DMS53 treated with DMSO at 0.1 percent for 48 hours (cell line): ENCODE results near the gene EIF4E3.

ENCODE experiments used
- DNase-seq: peaks from one replicate; lab custom pipeline; 2025; ENCODE audit not compliant: unreplicated experiment; lab: John Stamatoyannopoulos, UW

The EIF4E3 gene

DNA sequence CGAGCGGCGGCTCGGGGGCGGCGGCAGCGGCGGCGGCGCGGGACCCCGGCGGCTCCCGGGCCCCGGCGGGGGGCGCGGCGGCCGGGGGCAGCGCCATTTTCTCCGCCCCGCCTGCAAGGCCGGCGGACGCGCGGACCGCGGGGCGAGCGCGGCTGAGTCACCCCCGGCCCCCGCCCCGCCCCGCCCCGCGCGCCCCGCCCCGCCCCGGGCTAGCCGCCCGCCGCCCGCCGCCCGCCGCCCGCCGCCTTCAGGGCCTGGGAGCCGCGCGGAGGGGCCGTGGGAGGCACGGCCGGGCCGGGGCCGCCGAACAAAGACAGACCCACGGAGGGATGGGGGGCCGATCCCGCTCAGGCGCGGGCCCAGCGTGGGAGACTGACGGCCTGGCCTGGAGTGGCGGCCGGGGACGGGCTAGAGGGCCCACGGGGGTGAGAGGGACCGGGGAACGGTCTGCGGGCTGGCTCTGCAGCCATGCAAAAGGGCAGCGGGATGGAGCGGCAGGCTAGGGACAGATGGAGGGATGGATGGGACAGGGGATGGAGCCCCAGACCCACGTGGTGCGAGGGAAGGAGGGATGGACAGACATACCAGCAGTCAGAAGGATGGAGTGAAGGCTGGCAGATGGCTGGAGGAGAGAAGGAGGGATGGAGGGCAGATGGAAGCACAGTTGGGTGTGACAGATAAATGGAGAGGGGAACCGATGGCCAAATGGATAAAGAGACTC lies at the start of gene EIF4E3:
EIF4E3 (minus strand) TSS at position 132 of the 721 bp plus-strand sequence; CDS start at position 97, 35 bp downstream.
- no peak for DNase-seq

DNA sequence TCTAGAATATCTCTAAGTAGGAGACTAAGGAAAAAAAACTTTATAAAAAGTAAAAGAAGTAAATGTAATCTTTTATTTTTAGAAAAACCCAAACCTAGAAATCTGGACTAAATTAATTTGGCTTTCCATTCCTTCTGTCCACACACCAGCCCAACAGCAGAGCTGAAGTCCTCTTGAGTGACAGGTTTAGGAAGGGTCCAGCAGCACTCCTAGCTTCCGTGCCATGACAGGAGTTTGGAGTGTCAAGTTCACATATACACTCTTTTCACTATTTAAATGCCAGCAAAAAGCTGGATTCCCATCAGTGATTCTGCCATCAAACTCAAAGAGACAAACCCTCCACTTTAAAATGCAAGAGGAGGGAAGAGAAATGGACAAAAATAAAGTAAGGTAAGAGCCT lies 46.7 kb upstream of the EIF4E3 start:
- no peak for DNase-seq

DNA sequence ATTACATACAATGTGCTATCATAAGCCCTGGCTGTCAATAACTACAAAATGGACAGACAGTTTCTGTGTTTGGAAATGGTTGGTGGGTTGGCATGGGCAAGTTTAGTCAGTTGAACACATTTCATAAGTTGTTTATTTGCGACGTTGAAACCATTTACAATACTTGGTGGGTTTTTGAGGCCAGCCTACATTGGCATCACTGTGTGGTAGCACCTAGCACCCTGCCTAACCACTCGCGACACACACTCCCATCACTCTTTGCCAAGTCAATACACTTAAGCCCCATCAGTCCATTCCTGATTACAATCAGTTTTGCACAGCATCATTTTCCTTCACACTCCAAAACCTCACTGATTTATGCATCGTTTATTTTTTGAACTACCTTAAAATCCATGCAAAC lies 45.9 kb upstream of the EIF4E3 start:
- DNase-seq, result no peak

DNA sequence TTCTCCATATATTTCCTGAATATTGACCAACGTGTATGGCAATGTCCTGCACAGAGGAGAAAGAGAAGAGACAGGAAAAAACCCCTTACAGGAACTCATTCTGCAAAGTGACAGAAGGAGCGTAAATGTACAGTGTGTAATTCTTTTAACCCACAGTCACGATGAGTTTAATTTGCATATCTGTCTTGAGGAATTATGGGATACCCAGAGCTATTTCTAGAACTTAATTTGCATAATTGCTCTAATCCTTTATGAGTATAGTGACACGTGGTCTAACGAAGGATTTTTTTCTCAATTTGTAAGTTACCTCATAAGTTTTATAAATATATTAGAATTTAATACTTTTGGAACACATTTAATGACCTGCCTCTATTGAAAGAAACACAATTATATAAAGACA lies 38.2 kb upstream of the EIF4E3 start:
- DNase-seq, result no peak

DNA sequence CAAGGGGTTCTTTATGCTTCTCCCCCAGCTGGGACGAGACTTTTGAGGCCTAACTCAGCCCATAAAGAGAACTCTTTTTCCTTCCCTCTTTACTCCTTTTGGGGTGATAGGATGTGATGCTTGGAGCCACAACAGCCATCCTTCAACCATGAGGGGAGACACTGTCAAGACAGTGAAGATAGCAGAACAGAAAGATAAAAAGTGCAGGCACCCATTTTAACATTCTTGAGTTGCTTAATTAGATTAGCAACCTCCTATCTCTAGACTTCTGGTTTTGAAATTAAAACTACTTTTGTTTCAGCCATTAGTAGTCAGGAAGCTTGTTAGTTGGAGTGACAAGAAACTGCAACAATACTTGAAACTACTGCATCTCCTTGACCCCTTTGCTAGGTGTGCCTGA lies 34.9 kb upstream of the EIF4E3 start:
- no peak for DNase-seq

DNA sequence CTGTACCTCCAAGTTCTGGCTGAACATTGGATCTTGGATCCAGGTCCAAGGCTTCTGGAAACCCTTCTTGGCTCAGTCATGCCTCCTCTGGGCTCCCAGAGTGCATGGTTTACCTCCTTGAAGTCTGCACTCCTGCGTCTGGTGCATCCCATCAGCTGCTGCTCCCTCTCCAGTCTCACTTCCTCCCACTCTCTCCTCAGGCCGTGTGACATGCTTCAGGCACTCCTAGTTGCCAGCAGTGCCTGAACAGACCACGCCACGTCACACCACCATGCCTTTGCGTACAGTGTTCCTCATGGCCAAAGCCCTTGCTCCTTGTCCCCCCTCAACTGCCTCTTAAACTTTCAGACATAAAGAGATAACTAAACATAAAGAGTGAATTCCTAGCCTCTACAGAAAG lies 34.2 kb upstream of the EIF4E3 start:
- no peak for DNase-seq

DNA sequence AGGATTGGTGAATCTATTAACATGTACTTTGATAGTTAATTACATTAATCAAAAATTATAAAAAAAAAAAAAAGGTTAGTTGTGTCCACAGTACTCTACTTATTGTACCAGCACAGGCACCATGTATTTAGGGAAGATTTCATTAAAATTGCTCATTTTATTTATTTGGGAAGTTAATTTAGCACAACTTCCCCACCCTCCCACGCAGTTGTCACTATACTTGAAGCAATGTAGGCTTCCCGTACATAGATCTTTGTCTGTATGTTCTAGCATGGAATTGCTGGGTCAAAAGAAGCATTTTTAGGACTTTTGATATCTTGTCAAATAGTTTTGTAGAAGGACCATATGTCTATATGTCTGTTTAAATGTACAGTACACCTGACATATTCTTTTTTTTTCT lies 32.9 kb upstream of the EIF4E3 start:
- DNase-seq, result no peak

DNA sequence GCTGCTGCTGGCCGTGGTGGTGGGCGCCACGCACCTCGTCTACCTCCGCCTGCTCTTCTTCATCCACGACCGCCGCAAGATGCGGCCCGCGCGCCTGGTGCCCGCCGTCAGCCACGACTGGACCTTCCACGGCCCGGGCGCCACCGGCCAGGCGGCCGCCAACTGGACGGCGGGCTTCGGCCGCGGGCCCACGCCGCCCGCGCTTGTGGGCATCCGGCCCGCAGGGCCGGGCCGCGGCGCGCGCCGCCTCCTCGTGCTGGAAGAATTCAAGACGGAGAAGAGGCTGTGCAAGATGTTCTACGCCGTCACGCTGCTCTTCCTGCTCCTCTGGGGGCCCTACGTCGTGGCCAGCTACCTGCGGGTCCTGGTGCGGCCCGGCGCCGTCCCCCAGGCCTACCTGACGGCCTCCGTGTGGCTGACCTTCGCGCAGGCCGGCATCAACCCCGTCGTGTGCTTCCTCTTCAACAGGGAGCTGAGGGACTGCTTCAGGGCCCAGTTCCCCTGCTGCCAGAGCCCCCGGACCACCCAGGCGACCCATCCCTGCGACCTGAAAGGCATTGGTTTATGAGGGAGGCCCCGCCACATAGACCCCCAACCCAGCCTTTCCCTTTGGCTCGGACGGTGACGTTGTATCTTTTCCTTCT lies 29.5 kb upstream of the EIF4E3 start:
- no peak for DNase-seq

DNA sequence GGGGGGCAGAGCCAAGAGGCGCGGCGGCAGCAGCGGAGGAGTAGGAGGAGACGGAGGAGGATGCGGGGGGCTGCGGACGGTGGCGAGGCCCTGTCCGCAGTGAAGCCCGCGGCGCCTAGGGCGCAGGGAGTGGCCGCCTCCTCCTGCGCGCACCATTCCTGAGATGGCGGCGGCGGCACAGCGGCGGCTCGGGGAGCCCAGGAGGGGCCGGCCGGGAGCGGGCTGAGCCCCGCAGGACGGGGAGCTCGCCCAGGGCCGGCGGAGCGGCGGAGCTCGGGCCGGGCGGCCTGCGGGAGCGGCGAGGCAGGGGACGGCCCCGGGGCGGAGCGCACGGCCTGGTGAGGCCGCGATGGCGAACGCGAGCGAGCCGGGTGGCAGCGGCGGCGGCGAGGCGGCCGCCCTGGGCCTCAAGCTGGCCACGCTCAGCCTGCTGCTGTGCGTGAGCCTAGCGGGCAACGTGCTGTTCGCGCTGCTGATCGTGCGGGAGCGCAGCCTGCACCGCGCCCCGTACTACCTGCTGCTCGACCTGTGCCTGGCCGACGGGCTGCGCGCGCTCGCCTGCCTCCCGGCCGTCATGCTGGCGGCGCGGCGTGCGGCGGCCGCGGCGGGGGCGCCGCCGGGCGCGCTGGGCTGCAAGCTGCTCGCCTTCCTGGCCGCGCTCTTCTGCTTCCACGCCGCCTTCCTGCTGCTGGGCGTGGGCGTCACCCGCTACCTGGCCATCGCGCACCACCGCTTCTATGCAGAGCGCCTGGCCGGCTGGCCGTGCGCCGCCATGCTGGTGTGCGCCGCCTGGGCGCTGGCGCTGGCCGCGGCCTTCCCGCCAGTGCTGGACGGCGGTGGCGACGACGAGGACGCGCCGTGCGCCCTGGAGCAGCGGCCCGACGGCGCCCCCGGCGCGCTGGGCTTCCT lies 28.8 kb upstream of the EIF4E3 start, which contains the start of gene GPR27:
GPR27 (plus strand) TSS at position 155 of the 909 bp plus-strand sequence; CDS start at position 350, 195 bp downstream.
- no peak for DNase-seq

DNA sequence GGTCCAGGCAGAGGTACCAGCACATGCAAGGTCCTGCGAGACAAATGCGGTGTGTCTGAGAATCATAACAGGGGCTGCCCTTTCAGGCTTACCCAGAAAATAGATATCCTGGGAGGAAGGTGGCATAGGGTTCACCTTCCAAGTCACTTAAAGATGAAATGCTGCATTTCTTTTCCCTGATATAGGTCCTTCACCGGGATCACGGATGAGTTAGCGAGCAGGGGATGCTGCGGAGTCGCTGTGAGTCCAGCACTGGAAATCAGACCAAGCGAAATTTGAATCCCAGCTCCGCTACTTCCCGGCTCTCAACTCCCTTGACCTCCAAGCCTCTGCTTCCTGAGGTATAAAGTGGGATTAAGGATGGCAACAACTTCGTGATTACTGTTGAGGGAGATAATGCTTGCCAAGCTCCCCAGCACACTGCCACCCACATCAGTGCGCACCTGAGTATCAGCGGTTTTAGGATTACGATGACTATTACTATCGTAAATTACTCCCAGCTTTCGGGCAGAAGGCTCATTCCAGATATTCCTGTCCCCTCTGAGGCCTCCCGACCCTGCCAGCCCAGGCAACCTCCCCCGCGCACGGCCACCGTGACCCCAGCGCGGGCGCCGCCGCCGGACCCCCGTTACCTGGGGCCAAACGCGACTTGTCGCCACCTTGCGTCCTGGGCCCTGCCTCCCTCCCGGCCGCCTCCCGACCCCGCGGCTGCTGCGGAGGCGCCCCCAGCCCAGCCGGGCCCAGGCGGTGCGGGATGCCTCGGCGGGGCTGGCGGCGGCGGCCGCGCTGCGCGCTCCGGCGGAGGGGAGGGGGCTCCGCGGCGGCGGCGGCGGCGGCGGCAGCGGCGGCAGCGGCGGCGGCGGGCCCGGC lies 27.9 kb upstream of the EIF4E3 start:
- no peak for DNase-seq

DNA sequence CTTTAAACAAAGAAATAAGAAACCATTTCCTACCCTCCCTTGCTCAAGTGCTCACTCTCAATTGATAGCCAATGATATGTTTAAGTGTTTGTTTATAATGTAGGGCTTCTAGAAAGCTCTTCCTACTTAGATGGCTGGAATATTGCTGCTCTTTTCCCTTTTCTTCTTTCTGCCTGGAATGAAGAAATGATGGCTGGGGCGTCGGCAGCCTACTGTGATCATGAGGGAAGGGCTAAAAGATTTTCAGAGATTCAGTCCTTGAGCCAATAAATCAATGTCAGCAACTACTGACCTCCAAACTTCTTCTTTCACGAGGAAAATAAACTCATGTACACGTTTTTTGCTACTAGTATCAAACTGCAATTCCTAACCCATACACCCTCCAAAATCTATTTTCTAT lies 26.4 kb upstream of the EIF4E3 start:
- DNase-seq, result no peak

DNA sequence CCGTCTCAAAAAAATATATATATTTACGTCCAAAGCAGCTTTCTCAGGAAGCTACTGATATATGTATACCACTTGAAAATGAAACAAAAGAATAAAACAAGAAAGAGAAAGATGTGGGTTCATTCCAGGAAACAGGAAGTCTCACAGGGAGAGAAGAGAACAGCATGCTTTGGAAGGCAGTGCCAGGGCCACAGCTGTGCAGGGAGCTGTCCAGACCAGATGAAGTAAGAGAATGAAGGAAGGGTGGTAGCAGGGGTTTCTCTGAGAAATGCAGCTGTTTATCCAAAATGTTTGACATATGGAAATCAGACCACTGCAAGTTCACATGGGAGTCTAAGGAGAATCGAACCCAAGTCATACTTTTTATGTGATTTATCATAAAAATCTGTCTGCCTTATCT lies 19.5 kb upstream of the EIF4E3 start:
- DNase-seq, result no peak

DNA sequence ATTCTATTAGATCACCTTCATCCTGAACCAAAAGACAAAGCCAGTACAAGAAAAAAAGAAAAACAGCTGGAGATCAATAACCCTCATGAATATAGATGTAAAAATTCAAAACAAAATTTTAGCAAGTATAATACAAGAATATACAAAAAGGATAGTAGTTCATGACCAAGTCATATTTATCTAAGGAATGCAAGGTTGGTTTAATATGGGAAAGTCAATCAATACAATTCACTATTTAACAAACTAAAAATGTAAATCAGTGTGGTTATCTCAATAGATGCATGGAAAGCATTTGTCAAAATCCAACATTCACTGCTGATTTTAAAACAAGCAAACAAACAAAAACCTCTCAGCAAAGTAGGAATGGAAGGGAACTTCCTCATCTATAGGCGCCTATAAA lies 17.4 kb upstream of the EIF4E3 start:
- DNase-seq, result no peak

DNA sequence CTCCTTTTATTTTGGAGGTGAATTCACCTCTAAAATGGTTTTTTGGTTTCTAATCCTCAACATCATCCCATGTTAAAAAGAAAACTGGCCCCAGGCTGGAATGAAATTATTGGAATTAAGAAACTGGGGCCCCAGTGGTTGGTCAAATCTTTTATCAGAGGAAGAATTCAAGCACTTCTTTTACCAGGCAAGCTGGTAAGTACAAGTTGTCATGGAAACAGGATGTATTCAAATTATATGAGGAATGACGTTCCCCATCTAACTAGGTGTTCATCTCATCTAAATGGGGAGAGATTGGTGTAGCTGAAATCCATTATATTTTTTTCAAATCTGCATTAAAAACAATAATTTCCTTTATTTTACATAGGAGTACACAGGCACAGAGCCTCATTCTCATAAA lies 9.7 kb upstream of the EIF4E3 start:
- DNase-seq, result no peak

DNA sequence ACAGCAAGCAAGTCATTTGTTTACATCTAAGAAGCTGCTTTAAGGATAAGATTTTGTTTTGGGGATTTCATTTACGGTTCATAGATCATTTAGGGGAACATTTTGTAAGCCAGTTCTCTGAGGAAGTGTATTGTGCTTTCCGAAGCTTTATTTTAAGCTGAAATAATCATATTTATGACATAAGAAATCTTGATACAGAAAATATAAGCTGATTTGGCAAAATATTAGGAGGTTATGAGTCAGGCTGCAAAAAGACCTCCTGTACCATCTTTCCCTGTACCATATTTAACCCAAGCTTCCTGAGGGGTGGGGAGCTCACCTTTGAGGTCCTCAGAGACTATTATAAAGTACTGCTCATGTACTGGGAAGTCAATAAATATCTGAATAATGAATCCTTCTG lies 8.1 kb upstream of the EIF4E3 start:
- no peak for DNase-seq

DNA sequence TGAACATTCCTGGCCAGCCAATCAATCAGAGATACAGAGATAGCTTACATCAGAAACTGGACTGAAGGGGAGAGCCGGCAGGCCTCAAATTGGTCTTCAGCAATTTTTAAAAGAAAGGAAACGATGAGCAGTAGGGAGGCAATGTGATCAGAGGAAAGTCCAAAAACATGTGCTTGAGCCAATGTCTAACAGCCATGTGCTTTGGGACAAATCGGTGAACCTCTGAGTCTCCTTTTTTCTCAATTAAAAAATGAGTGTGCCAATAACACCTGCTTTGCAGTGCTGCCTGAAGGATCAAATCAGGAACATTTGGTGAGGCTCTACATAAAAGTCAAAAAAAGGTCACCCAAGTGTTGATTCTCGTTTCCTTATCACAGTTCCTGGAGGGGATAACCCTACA lies 7.4 kb upstream of the EIF4E3 start:
- DNase-seq, result no peak

DNA sequence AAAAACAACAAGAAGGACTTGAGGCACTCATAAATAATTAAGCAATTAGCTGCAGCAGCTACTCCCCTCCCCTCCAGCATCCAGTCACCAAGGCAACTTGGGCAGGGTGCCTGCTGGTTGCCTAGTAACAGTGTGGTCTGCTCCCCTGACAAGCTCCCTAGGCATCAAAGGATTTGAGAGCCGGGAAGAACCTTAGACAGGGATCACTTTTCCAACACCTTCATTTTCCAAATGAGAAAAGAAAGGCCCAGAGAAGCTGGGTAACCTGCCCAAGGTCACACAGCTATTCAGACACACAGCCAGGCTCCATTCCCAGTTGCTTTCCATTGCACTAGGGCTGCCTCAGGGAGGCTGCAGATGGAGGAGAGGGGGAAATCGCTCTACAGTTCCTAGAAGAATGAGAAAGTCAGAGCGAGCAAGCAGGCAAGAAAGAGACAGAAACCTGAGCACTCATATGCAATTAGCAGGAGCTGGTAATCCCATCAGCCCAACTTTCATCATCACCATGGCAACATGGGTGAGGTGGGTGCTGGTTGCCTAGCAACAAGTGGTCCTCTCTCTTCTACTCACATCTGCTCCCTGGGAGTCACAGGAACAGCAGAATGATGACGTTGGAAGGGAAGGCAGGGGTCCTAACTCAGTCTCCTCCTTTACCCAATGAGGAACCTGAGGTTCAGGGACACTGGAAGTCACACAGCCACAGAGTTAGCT lies 3.6 kb upstream of the EIF4E3 start:
- no peak for DNase-seq

DNA sequence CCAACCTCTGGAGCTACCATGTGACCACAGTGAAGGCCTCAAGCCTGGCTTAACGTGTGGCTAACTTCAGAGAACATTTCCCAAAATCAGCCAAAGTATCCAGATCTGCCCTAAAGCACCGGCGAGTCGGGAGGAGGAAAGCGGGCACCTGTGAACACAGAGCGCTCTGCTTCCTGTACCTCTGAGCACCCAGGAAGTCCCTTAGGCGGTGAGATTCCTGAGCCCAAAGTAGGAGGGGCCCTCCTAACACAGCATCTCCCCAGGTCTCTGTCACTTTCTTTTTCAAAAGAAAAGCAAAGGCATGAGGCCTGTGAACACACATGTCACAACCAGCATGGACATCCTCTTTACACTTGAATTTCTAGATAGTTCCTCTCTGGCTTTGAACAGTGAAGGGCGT lies 944 bp upstream of the EIF4E3 start:
- DNase-seq, result no peak

DNA sequence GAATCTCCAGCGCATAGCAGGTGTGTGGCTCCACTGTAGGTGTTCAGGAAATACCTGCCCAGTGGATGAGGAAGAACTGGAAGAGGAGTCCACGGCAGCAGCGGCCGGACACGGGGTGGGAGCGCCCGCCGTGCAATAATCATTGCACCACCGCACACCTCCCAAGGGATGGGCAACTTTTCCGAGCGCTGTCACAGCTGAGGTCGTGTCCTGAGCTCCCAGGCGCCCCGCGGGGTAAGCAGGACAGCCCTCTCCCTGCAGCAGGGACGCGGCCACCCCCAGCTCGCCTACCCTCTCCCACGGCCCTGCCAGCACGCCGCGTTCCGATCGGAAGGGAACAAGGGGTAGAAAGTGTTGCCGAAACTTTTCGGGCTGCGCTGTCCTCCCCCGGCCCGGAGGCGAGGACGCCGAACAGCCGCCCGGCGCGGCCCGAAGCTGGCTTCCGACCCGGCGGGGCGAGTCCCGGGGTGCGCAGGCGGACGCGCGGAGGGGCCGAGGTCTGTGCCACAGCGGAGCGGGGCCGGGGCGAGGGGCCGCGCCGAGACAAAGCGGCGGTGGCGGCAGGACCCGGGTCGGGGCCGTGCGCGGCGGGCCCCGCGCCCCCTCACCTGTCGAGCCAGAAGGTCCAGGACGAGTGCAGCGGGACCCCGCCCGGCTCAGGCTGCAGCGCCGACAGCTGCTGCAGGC lies 475 bp downstream of the EIF4E3 start:
- DNase-seq, result peak; percentile 17

DNA sequence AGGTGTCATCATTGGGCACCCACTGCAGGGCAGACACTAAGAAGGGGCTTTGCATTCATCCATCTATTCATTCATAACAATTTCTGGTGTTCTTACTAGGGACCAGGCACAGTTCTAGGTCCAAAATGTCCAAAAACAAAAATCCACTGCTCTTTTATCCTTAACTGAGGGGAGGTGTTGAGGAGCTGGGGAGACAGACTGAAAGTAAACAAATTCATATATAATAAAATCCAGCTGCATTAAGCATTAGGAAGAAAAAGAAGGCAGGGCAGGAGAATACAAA lies 1.1 kb downstream of the EIF4E3 start:
- DNase-seq, result no peak
